ENCODE measurements around the gene STK10. TPM values are rescaled to one million over a fixed set of nuclear protein-coding genes. Genes with fewer than 3 reads are reported as not detected.
A peak's percentile ranks its signal among the peaks of the same experiment; 100 is the strongest.

Gene STK10
- total and polyA plus RNA-seq, 2 donors from 2014 or later = 7.2 to 42.8 TPM

GRCh38 chr5:172105811-172106210 lies 82.2 kb downstream of the STK10 start:
- H3K36me3 ChIP-seq (ENCODE audit: control insufficient read depth in 2 of 3, insufficient read depth in 3 of 3, low read length in 3 of 3) = no peaks in the 10 kb centered on the region
- H3K27ac ChIP-seq (ENCODE audit: low read depth in 2 of 2, low read length in 2 of 2) = no peak overlapping the region
- DNase-seq = peak in 1 of 5 donors; percentile 61
- no peak overlapping the region for H3K9ac ChIP-seq (ENCODE audit: low read length in 3 of 3)
- no peak for TF ChIP-seq CTCF (IDR thresholded peaks at IDR 0.05; ENCODE audit: borderline replicate concordance, extremely low read depth, insufficient read depth)
- no peak for FAIRE-seq
- no peaks in the 10 kb centered on the region for H3K9me3 ChIP-seq (ENCODE audit: control insufficient read depth in 2 of 3, insufficient read depth in 1 of 3, low read length in 3 of 3)
- intact Hi-C loops (cut with DNase I) = no loop called here
- H3K4me1 ChIP-seq (ENCODE audit: control insufficient read depth in 2 of 3, insufficient read depth in 2 of 3, low read depth in 1 of 3, low read length in 3 of 3) = peaks cover 2 to 38% (median 5%) of the 10 kb centered on the region in 3 donors
- H3K27me3 ChIP-seq (ENCODE audit: control insufficient read depth, insufficient read depth, low read length) = no peaks in the 10 kb centered on the region
- H3K4me3 ChIP-seq (ENCODE audit: low read length in 3 of 3) = no peak overlapping the region

GRCh38 chr5:172104801-172105701 lies 83.0 kb downstream of the STK10 start:
- Histone ChIP-seq H3K27ac (ENCODE audit: low read depth in 2 of 2, low read length in 2 of 2) (no peak overlapping the region), H3K36me3 (ENCODE audit: control insufficient read depth in 2 of 3, insufficient read depth in 3 of 3, low read length in 3 of 3) (no peaks in the 10 kb centered on the region), H3K4me3 (ENCODE audit: low read length in 3 of 3) (no peak overlapping the region), H3K27me3 (ENCODE audit: control insufficient read depth, insufficient read depth, low read length) (no peaks in the 10 kb centered on the region), H3K9ac (ENCODE audit: low read length in 3 of 3) (no peak overlapping the region), H3K4me1 (ENCODE audit: control insufficient read depth in 2 of 3, insufficient read depth in 2 of 3, low read depth in 1 of 3, low read length in 3 of 3) (peaks cover 2 to 31% (median 5%) of the 10 kb centered on the region in 3 donors), H3K9me3 (ENCODE audit: control insufficient read depth in 2 of 3, insufficient read depth in 1 of 3, low read length in 3 of 3) (no peaks in the 10 kb centered on the region)
- intact Hi-C loops (cut with DNase I) = no loop called here
- peak in 1 of 5 donors; percentile 70 for DNase-seq
- no peak for TF ChIP-seq CTCF (IDR thresholded peaks at IDR 0.05; ENCODE audit: borderline replicate concordance, extremely low read depth, insufficient read depth)
- FAIRE-seq = no peak

GRCh38 chr5:172104021-172104420 lies 84.0 kb downstream of the STK10 start:
- peak in 1 of 5 donors; percentile 84 for DNase-seq
- Histone ChIP-seq H3K4me3 (ENCODE audit: low read length in 3 of 3) (no peak overlapping the region), H3K36me3 (ENCODE audit: control insufficient read depth in 2 of 3, insufficient read depth in 3 of 3, low read length in 3 of 3) (no peaks in the 10 kb centered on the region), H3K27me3 (ENCODE audit: control insufficient read depth, insufficient read depth, low read length) (no peaks in the 10 kb centered on the region), H3K9me3 (ENCODE audit: control insufficient read depth in 2 of 3, insufficient read depth in 1 of 3, low read length in 3 of 3) (no peaks in the 10 kb centered on the region), H3K27ac (ENCODE audit: low read depth in 2 of 2, low read length in 2 of 2) (no peak overlapping the region), H3K9ac (ENCODE audit: low read length in 3 of 3) (no peak overlapping the region), H3K4me1 (ENCODE audit: control insufficient read depth in 2 of 3, insufficient read depth in 2 of 3, low read depth in 1 of 3, low read length in 3 of 3) (peaks cover 2 to 31% (median 5%) of the 10 kb centered on the region in 3 donors)
- no peak for TF ChIP-seq CTCF (IDR thresholded peaks at IDR 0.05; ENCODE audit: borderline replicate concordance, extremely low read depth, insufficient read depth)
- intact Hi-C loops (cut with DNase I) = no loop called here
- no peak for FAIRE-seq
